Smooth muscle cell (in vitro differentiated cells): ENCODE results near the gene DNAL1. TPM values are rescaled to one million over a fixed set of nuclear protein-coding genes. Genes with fewer than 3 reads are reported as not detected.

ENCODE experiments used
- DNase-seq: peaks from one replicate; lab custom pipeline; 2025; ENCODE audit not compliant: unreplicated experiment; lab: John Stamatoyannopoulos, UW
- H2AFZ ChIP-seq: fragments of 200-600 bp; sonication (generic); 2 replicates; pipeline ENCODE4 v1.6.0; 2016; ENCODE audit warnings: antibody characterized with exemption, low read depth, mild to moderate bottlenecking
- H3F3A ChIP-seq: fragments of 200-600 bp; sonication (generic); 2 replicates; pipeline ENCODE4 v1.6.0; 2017; ENCODE audit warnings: antibody characterized with exemption, low read depth
- H3K27ac ChIP-seq: fragments of 200-600 bp; sonication (generic); 2 replicates; pipeline ENCODE4 v1.5.1; 2016; ENCODE audit warnings: low read depth, mild to moderate bottlenecking
- H3K27me3 ChIP-seq: fragments of 200-600 bp; sonication (generic); 2 replicates; pipeline ENCODE4 v1.6.1; 2016; ENCODE audit warnings: low read depth, mild to moderate bottlenecking
- H3K36me3 ChIP-seq: fragments of 200-600 bp; sonication (generic); 2 replicates; pipeline ENCODE4 v1.5.1; 2016; ENCODE audit warnings: low read depth
- H3K4me1 ChIP-seq: fragments of 200-600 bp; sonication (generic); 2 replicates; pipeline ENCODE4 v1.5.1; 2016; ENCODE audit warnings: low read depth
- H3K4me2 ChIP-seq: fragments of 200-600 bp; sonication (generic); 2 replicates; pipeline ENCODE4 v1.6.0; 2016; ENCODE audit warnings: mild to moderate bottlenecking
- H3K4me3 ChIP-seq: fragments of 200-600 bp; sonication (generic); 2 replicates; pipeline ENCODE4 v1.5.1; 2016; ENCODE audit warnings: mild to moderate bottlenecking
- H3K79me2 ChIP-seq: fragments of 200-600 bp; sonication (generic); 2 replicates; pipeline ENCODE4 v1.6.0; 2016; ENCODE audit warnings: low read depth, mild to moderate bottlenecking
- H3K9ac ChIP-seq: fragments of 200-600 bp; sonication (generic); 2 replicates; pipeline ENCODE4 v1.6.0; 2016; ENCODE audit warnings: low read depth
- H3K9me3 ChIP-seq: fragments of 200-600 bp; sonication (generic); replicated peaks from 2 replicates; pipeline ENCODE4 v1.5.1; 2016; ENCODE audit warnings: low read depth
- H4K20me1 ChIP-seq: fragments of 200-600 bp; sonication (generic); 2 replicates; pipeline ENCODE4 v1.6.0; 2016; ENCODE audit warnings: low read depth
- WGBS: methylation state at CpG from one replicate; pipeline ENCODE4 v1.1.7; 2016; ENCODE audit warnings: low lambda C conversion rate; 5-methylcytosine and 5-hydroxymethylcytosine counted together
- polyA plus RNA-seq: library from polyadenylated mRNA; unstranded; fragments of >200 nt; fragmentation: Nextera tagmentation; extraction: Ambion mirVana; gene quantifications from 2 replicates; pipeline ENCODE4 v1.2.1, GENCODE V29; 2016
- total RNA-seq: library from RNA; depleted of rRNA; stranded (reverse); fragments of >200 nt; gene quantifications from 2 replicates; pipeline ENCODE4 v1.2.3, GENCODE V29; 2014
- TF ChIP-seq, protein P1 (sequence below): fragments of 200-600 bp; sonication (generic); IDR thresholded peaks from 2 replicates; pipeline ENCODE4 v1.5.1; 2017; ENCODE audit warnings: borderline replicate concordance, mild to moderate bottlenecking, antibody characterized with exemption; ENCODE audit not compliant: insufficient read depth, poor library complexity, severe bottlenecking

The DNAL1 gene
- total and polyA plus RNA-seq, 2 experiments from 2014 or later: 10.4 to 12.2 TPM

DNA sequence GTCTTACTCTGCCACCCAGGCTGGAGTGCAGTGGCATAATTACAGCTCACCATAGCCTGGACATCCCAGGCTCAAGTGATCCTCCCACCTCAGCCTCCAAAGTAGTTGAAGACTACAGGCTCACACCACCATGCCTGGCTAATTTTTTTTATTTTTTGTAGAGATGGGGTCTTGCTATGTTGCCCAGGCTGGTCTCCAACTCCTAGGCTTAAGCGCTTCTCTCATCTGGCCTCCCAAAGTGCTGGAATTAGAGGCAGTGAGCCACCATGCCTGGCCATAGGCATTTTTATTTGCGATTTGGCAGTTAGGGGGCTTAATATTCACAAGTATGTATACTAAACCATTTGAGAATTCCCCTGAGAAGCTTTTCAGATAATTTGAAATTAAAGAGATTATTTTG is 50.3 kb downstream of the DNAL1 start:
- TF ChIP-seq, protein P1, sequence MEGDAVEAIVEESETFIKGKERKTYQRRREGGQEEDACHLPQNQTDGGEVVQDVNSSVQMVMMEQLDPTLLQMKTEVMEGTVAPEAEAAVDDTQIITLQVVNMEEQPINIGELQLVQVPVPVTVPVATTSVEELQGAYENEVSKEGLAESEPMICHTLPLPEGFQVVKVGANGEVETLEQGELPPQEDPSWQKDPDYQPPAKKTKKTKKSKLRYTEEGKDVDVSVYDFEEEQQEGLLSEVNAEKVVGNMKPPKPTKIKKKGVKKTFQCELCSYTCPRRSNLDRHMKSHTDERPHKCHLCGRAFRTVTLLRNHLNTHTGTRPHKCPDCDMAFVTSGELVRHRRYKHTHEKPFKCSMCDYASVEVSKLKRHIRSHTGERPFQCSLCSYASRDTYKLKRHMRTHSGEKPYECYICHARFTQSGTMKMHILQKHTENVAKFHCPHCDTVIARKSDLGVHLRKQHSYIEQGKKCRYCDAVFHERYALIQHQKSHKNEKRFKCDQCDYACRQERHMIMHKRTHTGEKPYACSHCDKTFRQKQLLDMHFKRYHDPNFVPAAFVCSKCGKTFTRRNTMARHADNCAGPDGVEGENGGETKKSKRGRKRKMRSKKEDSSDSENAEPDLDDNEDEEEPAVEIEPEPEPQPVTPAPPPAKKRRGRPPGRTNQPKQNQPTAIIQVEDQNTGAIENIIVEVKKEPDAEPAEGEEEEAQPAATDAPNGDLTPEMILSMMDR: no peak
- 96% methylated on average over 2 of the region's 2 CpGs for WGBS
- Histone ChIP-seq H3K4me2 (no peak overlapping the region), H2AFZ (no peak overlapping the region), H3K9ac (no peak overlapping the region), H3K27me3 (no peaks in the 10 kb centered on the region), H3F3A (no peaks in the 10 kb centered on the region), H3K36me3 (no peaks in the 10 kb centered on the region), H3K4me1 (no peaks in the 10 kb centered on the region), H3K4me3 (no peak overlapping the region), H3K79me2 (no peaks in the 10 kb centered on the region), H3K27ac (no peak overlapping the region), H3K9me3 (no peaks in the 10 kb centered on the region), H4K20me1 (no peaks in the 10 kb centered on the region)
- DNase-seq: no peak

DNA sequence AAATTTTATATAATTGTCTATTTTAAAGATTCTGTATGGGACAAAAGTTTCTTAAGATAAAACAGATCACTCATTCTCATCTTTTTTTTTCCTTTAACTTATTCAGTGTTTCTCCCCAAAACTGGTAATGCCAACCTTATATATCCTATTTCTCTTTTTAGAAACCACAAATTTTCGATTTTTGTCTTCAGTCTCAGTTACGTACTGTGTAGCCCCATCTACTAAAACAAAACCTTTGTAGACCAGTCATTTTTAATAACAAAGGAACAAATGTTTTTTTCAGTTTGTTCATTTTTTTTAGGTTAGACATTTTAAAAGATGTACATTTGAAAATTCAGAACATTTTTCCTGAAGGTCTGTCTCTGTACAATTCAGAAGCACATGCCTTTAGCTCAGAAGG is 51.2 kb downstream of the DNAL1 start:
- Histone ChIP-seq H4K20me1 (no peaks in the 10 kb centered on the region), H2AFZ (no peak overlapping the region), H3K27me3 (no peaks in the 10 kb centered on the region), H3F3A (no peaks in the 10 kb centered on the region), H3K4me3 (no peak overlapping the region), H3K9ac (no peak overlapping the region), H3K9me3 (no peaks in the 10 kb centered on the region), H3K4me1 (no peaks in the 10 kb centered on the region), H3K36me3 (no peaks in the 10 kb centered on the region), H3K27ac (peak overlapping the region; percentile 89), H3K4me2 (no peak overlapping the region), H3K79me2 (no peaks in the 10 kb centered on the region)
- TF ChIP-seq, protein P1: no peak
- 91% methylated on average over 2 of the region's 2 CpGs for WGBS
- DNase-seq: no peak

DNA sequence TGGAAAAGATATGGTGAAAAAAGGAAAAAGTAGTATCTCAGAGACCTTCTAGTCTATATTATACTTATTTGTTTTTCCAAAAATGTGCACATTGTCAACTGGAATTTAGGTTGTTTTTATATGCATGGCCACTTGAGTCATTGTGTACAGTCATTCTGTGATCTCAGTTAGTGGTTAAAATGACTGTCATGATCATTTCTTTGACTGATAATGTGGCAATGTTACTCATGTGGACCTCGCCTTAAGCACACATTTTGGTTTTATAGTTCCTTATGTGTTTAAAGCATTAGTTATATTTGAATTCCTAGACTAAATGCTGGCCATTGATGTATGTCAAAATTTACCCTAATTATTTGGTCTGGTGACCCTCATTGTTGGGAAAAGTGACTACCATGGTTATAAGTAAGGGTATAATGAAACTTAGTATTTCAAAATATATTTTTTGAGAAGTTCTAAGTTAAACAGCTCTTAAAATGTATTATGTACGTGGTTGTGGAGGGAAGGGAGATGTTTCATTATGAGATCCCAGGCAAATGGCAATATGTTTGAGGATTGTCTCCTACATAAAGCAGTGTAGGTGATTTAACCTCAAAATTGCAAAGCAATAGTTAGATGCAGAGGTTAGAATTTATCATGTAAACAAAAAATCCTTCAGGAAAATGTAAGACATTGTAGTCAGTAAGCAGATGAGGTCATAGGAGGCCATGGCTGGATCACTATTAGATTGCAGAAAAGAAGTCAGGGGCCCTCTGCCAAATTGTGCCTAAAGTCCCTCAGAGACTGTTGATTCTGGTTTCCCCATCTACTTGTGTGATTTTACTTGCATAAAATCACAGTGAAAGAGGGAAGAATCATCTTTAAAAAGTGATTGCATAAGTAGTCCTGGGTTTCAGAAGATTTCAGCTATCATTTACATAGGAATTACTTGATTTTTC is 51.9 kb downstream of the DNAL1 start:
- peak overlapping the region; percentile 89 for H3K27ac ChIP-seq
- no peaks in the 10 kb centered on the region for H3F3A ChIP-seq
- no peaks in the 10 kb centered on the region for H3K9me3 ChIP-seq
- H3K4me3 ChIP-seq: no peak overlapping the region
- peak overlapping the region; percentile 64 for H3K4me2 ChIP-seq
- H3K36me3 ChIP-seq: no peaks in the 10 kb centered on the region
- no peak overlapping the region for H2AFZ ChIP-seq
- TF ChIP-seq, protein P1: no peak
- no peaks in the 10 kb centered on the region for H3K4me1 ChIP-seq
- no peaks in the 10 kb centered on the region for H4K20me1 ChIP-seq
- H3K27me3 ChIP-seq: no peaks in the 10 kb centered on the region
- 62% methylated on average over 2 of the region's 2 CpGs for WGBS
- peak overlapping the region; percentile 36 for H3K9ac ChIP-seq
- H3K79me2 ChIP-seq: no peaks in the 10 kb centered on the region
- no peak for DNase-seq
